Hindlimb muscle (tissue), 1 donor: ENCODE results near the gene SLC39A11. TPM values are rescaled to one million over a fixed set of nuclear protein-coding genes. Genes with fewer than 3 reads are reported as not detected.
"Not testable (repeated sequence)": the region's sequence is repeated elsewhere in the genome, so short reads cannot be mapped to it uniquely, and the experiment has no call there.

Source experiments
- DNase-seq: peaks from one replicate; pipeline ENCODE4 v3.0.0-alpha.2; 2013
- polyA plus RNA-seq: library from polyadenylated mRNA; unstranded; fragments of 120-200 nt; gene quantifications from one replicate; pipeline ENCODE4 v1.2.1, GENCODE V29; 2013; ENCODE audit not compliant: insufficient read length

Gene SLC39A11
- polyA plus RNA-seq, 1 donor = 9.3 TPM

DNA sequence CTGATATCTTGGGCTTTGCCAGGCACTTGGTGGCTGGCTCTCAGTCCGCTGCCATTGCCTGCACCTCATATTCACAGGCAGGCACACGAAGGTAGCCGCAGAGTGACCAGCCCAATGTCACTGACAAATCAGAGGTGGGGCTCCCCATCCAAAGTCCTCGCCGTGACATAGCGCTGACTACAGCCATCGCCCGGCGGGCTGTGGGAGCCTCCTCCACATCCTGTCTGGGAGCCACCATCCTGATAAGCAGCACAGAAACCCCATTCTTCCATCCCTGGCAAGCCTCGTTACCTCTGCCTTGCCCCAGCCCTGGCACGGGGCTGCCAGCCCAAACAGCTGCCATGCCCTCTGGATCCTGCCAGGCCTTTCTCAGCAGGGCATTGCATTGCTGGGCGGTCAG is 437.8 kb downstream of the SLC39A11 start:
- no peak for DNase-seq

DNA sequence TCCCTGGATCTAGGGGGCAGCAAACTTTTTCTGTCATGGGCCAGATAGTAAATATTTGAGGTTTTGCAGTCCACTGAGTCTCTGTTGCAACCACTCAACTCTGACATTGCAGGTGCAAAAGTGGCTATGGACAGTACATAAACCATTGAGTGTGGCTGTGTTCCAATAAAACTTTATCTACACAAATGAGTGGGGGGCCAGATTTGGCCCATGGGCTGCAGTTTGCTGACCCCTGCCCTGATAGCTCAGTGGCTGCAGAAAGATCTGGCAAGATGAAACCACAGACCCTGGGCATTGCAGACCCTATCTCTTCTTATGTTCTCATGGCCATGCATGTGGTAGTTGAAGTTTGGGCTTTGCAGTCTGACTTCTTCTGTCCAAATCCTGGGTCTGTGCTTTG is 440.5 kb downstream of the SLC39A11 start:
- DNase-seq = no peak

DNA sequence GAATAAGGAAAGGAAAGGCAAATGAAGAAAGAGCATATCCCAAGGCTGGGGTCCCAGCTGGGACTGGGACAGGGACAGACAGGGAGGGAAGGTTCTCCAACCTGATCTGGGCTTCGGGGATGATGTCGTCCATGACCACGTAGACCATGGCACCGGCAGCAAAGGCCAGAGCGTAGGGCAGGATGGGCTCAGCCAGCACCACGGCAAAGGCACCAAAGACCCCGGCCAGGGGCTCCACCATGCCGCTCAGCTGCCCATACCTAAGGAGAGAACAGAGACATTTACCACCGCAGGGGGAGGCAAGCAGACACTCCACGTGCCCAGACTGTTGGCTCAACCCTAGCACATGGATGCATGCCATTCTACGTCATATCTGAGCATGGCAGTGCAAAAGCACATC is 443.8 kb downstream of the SLC39A11 start:
- no peak for DNase-seq

DNA sequence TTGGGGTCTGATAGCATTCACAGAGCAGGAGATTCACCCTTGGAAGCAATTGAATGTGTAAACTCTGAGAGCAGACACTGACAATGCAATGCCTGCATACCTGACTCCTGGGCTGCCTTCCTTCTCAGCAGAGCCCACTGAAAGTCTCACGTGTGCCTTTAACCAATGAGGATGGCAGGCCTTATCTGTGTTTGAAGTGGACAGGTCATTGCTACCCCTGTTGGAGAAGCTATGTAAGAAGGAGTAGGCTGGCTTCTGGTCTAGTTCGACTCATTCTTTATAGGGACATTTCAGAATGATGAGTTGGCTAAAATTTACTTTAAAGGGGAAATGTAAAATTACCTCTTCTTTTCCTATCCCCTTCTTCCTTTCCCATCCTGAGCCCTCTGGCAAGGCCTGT is 446.3 kb downstream of the SLC39A11 start:
- no peak for DNase-seq

DNA sequence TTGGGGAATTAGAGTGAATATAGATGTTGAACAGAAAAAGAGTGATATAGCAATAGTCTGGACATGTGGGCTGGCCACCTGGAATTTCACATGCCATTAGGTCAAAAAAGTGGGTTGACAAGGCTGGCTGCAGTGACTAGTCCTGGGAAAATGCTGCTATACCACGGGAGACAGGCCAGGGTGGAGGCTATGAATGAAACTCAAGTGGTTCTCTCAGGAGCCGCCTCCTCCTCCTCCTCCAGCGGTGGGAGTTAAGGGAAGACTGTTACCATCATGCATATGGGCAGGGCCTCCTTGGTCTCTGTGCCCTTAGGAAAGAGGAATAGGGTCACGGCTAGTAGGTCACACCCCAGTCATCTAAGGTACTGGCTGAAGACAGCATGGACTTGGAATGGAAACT is 448.0 kb downstream of the SLC39A11 start:
- no peak for DNase-seq

DNA sequence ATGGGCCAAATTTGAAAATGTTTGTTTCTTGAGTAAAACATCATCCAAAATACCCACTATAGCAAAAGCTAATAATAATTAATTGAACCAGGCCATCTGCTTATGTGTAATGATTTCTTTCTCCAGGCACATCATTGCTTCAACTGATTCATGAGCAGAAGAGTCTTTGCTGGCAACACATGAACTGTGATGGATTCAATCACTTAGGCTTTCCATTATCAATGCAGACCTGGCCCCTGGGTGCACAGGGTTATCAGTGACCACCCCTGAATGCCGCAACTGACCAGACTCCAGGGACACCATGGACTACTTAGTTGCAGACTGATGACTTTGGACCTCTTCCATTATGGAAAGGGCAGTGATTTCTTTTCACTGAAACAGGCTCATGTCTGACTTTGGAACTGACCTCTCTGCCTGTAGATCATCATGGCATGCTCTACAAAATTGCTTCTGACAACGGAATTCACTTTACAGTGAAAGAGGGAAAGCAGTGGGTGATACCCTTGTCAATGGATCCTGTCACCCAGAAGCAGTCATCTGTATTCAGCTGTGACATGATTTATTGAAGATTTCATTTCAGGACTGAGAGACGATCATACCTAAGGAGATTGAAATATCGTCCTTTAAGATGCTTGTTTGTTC is 448.8 kb downstream of the SLC39A11 start:
- DNase-seq = no peak

DNA sequence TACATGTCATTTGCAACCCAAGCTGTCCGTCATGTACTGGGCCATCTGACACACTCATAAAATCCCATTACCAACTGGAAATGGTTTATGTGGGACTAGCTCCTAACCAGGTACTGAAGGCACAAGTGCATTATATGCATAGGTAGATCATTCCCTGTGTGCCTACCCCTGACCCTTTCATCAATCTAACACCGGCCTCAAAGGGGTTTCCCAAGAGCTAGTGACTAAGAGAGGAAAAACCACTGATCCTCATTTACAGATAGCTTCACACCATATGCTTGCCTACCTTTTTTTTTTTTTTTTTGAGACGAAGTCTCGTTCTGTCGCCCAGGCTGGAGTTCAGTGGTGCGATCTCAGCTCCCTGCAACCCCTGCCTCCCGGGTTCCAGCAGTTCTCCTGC is 449.8 kb downstream of the SLC39A11 start:
- no peak for DNase-seq

DNA sequence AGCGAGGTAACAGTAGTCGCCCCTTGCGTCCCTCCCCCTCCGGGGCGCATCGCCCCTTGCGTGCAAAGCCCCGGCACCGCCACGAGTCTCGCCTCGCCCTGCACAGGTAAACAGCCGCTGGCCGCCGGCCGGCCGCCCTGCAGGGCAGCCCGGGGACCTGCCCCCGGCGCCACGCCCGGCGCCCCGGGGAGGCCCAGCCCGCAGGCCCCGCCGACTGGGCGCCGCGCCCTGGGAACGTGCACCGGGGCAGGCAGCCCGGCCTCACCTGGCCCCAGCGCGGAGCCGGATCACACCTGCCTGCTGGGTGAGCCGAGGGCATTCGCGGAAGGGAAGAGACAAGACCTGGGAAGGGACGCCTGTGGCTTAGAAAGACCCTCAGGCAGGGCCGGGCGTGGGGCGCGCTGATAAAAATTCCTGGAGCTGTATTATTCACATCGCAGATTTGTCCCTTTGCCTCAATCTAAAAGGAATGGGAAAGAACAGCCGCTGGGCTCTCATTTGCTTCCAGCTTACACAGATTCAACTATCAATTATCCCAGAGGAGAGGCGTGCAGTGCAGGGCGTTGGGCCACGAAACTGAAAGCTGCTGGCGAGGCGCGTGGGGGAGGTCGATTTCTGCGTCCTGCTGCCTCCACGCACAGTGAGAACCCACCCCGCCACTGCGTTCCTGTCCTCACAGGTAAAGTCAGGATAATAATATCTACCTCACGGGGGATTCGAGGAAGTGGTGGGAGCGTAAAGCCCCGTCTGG is 451.9 kb downstream of the SLC39A11 start:
- no peak for DNase-seq

DNA sequence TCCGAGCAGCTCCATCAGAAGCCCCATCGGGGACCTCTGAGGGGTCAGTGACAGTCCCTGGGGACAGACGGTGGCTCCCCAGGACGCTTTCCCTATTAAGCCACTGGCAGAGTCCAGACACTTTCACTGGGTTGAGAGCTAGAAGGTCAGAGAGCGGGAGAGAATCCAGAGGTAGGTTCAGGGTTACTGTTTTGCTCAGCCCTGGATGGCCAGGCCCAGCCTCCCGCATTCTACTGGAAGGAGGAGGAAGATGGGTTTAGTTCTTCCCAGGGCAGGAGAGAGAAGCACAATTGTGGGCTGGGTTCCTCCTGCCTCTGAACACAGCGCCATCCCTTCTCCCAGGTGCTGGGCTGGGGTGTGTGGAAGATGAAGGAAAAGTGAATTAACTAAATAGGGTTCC is 452.8 kb downstream of the SLC39A11 start:
- DNase-seq = no peak

DNA sequence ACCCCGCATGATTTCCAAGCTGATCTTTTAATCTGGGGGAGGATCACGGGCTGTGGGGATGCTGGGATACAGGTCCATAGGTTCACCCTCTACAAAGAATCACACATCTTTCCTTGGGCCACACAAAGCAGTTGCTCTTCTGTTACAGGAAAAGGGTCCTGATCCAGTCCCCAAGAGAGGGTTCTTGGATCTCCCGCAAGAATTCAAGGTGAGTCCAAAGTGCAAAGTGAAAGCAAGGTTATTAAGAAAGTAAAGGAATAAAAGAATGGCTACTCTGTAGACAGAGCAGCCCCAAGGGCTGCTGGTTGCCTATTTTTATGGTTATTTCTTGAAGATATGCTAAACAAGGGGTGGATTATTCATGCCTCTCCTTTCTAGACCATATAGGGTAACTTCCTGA is 453.6 kb downstream of the SLC39A11 start:
- not testable (repeated sequence) for DNase-seq

DNA sequence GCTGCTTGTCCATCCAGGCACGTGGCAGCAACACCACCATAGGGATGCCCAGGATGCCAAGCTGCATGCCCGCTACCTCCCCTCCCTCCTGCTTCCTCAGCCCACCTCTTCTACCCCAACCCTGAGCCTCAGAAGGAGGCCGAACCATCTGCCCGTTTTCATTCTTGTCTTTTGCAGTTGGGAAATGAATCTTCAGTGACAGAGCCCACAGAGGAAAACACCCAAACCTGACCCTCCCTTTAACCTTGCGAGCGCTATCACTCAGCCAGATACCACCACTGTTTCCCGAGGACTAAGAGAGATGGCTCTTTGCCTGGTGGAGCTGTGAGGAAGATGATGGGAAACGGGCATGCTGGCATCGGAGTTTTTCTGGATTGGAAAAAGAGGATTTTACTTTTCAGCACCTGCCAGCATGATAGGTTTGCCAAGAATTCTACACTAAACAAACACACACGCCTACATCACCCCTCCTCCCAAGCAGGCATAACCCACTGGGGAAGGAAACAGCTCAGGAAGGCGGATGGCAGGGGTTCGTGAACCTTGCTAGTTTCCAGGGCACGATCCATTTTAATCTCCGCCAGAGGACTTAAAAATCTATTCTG is 457.4 kb downstream of the SLC39A11 start:
- no peak for DNase-seq

DNA sequence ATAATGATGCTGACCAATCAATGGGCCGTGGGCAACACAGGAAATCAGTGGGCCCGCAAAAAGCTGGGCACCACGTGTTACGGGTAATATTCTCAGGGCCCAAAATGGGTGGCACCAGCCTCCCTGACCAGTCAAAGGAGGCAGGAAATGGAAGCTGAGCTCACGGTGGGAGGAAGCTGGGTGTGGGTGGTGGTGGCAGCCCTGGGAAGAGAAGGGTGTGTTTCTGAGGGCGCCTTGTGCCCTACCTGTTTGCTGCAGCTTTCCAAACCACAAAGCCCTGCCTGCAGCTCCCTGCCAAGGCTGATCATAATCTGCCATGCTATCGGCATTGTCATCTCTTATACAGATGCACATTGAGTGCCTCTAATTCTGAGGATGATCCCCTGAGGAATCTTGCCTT is 457.9 kb downstream of the SLC39A11 start:
- no peak for DNase-seq

DNA sequence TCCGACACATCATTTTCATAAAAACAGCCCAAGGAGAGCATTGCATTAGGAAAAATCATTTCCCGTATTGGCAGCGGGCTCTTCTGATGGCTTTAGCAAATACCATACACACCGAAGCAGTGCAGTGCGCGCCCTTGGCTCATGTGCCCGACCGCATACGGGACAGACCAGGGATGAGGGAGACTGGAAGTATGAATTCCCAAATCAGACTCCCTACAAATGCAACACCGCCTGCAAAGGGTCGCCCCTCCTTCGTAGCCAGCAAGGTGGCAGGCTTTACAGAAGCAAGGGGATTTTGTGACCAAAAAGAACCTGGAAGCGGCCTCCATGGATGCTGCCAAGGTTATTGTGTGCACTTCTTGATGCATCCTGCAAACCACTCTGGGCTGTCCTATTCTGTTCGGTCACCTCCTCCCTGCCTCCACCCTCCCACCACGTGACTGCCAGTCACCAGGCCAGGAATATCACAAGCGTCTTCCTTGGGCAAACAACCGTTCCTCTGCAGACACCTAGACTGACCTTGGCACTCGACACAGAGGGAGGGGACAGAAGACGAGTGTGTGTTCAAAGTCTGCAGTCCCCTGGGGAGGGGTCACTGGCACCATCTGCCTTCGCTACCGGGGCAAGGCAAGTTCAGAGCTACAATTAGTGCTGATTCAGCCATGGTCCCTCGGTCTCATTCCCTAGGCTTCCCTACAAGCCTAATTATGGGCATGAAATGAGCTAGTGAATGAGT is 460.4 kb downstream of the SLC39A11 start:
- DNase-seq = peak; percentile 59

DNA sequence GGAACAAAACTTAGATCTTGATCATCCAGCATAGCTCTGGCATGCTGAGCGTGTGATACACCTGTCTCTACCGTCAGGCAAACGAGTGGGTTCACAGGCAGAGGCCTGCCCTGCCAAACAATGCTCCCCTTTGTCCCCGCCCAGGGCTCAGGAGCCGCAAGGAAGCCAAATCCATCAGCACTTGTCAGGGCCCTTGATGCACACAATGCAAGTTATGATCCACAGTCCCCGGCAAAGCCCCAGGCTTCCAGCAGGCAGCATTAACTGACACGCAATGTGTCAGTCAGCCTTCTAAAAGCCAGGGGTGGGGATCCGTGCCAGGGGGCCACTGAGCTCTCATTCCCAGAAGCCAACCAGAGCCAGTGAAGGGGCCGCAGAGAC is 460.9 kb downstream of the SLC39A11 start:
- DNase-seq = no peak

DNA sequence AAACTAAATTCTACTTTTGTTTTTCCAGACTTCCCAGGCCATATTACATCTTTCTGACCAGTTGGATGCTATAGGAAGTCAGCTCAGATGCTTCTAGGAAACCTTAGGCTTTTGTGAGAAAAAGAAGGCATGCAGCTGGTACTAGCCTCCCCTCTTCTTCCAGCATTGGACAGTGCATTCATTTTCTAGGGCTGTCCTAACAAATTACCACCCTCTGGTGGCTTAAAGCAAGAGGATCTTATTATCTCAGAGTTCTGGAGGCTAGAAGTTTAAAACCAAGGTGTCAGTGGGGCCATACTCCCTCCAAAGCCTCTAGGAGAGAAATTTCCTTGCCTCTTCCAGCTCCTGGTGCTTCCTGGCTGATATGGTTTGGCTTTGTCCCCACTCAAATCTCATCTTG is 467.8 kb downstream of the SLC39A11 start:
- no peak for DNase-seq

DNA sequence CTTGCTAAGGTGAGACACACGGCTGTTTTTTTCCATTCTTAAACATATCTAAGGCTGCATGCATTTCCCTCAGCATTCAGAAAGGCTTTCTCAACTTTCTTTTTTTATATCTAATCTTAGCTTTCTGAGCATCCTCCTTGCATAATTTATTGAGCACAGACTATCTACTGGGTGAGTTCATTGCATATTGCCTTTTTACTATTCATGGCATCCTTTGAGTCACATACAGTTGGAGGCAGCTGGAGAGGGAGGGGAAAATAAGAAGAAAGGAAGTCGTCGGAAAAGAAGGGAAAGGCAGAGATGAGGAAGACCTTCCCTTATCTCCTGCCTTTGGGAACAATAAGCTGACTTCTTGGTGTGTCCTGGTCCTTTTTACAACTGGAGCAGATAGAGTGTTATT is 468.3 kb downstream of the SLC39A11 start:
- DNase-seq = no peak

DNA sequence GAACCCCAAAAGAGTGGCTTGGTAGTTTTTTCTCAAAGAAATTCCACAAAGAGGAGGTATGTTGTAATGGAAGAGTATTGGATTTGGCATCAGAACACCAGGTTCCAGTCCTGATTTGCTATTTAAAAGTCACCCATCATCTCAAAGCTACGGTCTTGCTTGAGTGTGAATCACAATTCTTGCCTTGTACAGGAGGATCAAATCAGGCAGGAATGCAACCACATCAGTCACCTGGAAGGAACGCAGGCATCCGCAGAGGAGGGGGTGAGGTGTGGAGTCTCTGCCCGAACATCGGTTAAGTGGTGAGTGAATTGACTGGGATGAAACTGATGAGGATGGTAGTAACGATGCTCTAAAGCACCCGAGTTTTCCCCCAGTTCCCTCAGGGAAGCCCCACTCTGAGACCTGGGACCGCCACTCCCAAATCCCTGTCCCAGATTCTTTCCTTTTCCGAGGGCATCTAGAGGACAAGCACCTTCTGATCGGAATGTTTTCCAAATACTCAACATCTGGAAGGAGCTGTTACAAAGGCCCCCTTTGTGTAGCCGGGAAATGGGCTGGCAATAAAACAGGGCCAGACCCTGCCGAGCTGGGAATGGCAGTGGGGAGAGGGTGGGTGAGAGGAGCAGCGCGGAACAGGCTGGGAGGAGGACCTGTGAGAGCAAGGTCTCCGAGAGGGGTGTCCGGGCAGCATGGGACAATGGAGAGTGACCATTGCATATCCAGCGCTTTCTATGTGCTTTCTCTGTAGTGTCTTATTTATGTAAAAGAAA is 469.6 kb downstream of the SLC39A11 start:
- DNase-seq = no peak

DNA sequence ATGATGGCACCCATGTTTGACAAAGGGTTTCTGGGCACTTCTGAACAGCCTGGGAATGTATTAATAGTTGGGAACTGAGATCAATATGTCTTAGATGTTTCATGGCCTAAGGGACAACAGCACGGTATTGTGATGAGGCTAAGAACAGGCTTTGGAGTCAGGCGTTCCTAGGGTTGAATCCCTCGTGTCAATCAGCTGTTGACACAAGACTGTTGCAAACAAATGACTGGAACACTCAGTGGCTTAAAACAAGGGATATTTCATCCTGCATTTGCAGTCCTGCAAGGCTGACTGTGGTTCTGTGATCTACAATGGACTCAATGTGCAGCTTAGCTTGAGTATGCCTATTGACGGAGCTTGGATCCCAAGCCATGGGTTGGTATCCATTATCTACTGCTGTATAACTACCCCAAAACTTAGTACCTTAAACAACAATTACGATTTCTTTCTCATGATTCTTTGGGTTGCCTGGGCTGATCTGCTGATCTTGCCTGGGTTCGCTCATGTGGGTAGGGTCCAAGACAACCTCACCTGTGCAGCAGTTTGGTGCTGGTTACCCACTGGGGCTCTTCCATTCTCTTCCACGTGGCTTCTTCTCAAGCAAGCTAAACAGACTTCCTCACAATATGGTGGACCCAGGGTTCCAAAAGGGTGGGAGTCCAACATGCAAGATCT is 472.4 kb downstream of the SLC39A11 start:
- no peak for DNase-seq

DNA sequence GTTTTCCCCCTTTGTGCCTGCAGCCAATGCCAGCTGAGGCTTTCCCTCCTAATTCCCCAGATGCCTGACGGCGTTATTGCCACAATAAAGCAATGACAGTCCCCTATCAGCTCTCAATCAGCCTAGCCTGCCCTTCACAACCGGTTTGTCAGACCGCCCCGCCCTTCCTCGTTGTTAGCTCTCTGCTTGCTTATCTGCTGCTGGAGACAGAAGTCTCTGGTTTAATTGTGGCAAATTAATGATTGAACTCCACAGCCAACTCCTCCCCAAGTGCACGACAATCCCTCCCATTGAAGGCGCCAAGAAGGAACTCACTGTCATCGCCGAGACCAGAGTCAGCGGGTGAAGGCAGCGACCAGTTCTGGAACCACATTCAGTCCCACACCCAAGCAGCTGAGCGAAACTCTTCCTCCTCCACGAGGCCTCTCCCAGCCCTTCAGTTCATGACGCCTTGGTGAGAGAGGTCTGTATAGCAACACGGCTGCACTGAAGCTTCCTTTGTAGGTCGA is 474.4 kb downstream of the SLC39A11 start:
- DNase-seq = no peak

DNA sequence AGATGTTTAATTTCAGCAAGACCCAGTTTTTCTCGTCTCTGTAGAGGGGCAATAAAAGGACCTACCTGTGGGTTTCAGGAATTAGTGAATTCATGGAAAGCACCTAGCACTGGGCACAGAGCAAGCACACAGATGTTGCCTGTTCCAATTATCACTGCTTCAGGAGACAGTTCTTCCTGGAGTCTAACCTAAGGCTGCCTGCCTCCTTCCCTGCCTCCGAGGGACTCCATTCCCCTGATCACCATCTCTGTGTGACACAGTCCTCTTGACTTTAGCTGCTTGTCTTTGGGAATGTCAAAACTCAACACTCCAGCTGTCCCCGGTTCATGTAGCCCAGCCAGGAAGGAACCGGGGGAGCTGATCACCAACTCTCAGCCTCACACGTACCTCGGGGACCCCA is 474.9 kb downstream of the SLC39A11 start:
- no peak for DNase-seq

DNA sequence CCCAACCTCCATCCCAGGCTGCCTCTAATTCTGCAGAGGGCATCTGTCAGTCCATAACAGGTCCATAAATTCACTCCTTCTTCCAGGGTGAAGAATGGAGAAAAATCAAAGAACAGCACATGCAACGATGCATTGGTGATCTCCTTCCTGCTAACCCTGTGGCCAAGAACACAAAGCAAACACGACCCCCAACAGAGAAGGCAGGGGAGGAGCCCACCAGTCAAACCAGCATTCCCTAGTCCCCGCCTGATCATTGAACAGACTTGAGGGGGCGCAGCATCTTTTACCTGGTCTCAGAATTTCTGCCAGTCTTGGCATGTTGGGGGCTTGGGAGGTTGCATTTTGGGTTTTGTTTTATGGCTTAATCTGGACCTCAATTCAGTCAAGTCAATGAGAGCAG is 476.0 kb downstream of the SLC39A11 start:
- DNase-seq = no peak

DNA sequence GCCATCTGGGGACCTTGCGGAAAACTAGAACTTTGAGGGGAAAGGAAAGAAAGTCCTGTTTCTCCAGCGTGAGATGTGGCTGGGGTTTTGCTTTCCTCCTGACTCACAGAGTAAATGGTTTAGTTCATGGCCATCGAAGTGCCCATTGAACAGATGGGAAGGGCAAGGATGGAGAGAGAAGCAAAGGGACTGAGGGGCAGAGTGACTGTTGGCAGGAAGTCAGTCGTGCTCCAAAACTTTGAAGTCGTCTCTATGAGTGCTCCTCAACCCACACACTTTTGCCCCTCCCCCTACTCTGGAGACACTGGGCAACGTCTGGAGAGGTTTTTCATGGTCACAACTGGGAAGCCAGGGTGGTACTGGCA is 476.9 kb downstream of the SLC39A11 start:
- DNase-seq = no peak
